CD4-positive, alpha-beta T cell treated with Interleukin-1 beta for 1 hour (primary cell): Measurements from ENCODE around the gene TMEM205.
A peak's percentile ranks its signal among the peaks of the same experiment; 100 is the strongest.

Experiments
- DNase-seq, 2 donors: peaks; one replicate each; pipeline ENCODE4 v3.0.0-alpha.2; 2020 to 2022

TMEM205 gene

DNA sequence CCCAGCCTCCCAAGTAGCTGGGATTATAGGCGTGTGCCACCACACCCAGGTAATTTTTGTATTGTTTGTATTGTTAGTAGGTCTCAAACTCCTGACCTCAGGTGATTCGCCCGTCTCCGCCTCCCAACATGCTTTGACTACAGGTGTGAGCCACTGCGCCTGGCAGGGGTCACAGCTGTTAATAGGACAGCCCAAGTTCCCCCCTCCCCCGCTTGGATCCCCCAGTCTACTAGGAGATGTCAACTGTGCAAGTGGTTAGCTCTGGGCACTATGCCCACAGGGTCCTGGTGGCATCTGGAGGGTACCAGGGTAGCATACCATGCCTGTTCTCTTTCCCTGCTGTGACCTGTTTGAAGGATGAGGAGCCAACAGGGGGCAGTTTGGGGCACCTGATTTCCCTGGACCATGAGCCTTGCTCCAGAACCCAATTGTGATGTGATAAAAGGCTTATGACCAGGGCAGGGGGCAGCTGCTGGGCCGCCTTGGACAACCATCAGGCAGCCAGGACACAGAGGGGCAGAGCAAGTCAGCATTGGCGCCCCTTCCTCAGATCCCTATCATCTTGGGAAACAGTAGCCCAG lies 50.3 kb downstream of the TMEM205 start, which contains the start of gene TSPAN16:
Gene TSPAN16, plus strand, starts transcription at position 496 of the 581 bp plus-strand sequence. CDS start 138 bp downstream, outside the sequence.
- DNase-seq: no peak

- DNase-seq: no peak
Observed at GRCh38 chr19:11295180-11295579, 50.9 kb downstream of the TMEM205 start.

DNA sequence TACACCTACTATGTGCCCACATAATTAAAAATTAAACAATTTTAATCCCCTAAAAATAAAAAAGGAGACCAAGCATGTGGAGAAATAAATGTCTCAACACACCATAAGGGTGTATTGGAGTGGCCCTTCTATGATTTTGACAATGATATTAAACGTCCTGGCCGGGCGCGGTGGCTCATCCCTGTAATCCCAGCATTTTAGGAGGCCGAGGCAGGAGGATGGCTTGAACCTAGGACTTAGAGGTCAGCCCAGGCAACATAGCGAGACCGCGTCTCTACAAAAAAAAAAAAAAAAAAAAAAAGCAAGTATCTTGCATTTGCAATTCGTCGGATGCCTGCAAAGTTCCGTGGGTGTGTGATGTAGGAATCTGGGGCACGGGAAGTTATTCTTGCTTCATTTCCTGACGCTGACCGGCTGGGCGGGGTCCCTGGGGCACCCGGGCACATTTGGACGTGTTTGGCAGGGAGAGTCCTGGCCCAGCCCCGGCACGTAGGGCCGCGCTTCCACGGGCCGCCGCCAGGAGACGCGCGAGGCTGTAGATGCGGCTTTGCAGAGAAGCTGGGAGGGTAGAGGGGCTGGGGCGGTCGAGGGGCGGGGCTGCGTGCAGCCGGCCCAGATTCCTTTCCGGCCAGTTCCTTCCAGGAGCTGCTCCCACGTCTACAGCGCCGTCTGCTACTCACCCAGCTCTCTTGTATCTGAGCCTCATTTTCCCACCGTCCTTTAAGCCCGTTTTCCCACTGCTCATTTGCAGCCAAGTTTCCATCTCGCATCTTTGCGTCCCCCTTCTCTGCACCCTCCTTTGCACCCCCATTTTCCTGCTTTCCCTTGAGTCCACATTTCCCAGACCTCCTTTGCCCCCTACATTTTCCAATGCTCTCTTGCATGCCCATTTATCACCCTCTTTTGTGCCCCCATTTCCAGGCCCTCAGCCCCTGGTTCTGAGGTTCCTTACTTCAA lies 52.4 kb downstream of the TMEM205 start:
- peak; percentile 81 to 88 for DNase-seq
